ENCODE results near the gene SMIM45. TPM values are rescaled to one million over a fixed set of nuclear protein-coding genes. Genes with fewer than 3 reads are reported as not detected.

The SMIM45 gene

GRCh38 chr22:42001121-42001520 lies 49.2 kb downstream of the SMIM45 start:
- no peak overlapping the region for H3K4me3 Mint-ChIP-seq
- no peak overlapping the region for H3K27ac Mint-ChIP-seq

GRCh38 chr22:42001706-42002105 lies 49.8 kb downstream of the SMIM45 start:
- Mint-ChIP-seq H3K27me3 (ENCODE audit: low read depth) (no peaks in the 10 kb centered on the region), H3K36me3 (ENCODE audit: low read depth) (peaks cover 13% of the 10 kb centered on the region), H3K4me1 (ENCODE audit: low read depth) (peaks cover 15% of the 10 kb centered on the region), H3K4me3 (no peak overlapping the region), H3K27ac (no peak overlapping the region), H3K9me3 (peaks cover 26% of the 10 kb centered on the region)
- DNase-seq, result no peak
- intact Hi-C loops (cut with micrococcal nuclease), result no loop called here
- CTCF ChIA-PET, result no interaction called here

More at GRCh38 chr22:42001121-42001520, 49.2 kb downstream of the SMIM45 start:
- H3K27me3 Mint-ChIP-seq (ENCODE audit: low read depth), result no peaks in the 10 kb centered on the region
- H3K36me3 Mint-ChIP-seq (ENCODE audit: low read depth), result peaks cover 13% of the 10 kb centered on the region
- intact Hi-C loops (cut with micrococcal nuclease), result no loop called here
- no peak for DNase-seq
- H3K4me1 Mint-ChIP-seq (ENCODE audit: low read depth), result peaks cover 15% of the 10 kb centered on the region
- CTCF ChIA-PET, result no interaction called here
- H3K9me3 Mint-ChIP-seq, result peaks cover 23% of the 10 kb centered on the region

GRCh38 chr22:42007922-42008321 lies 56.0 kb downstream of the SMIM45 start:
- CTCF ChIA-PET, result no interaction called here

More at GRCh38 chr22:42007922-42008321, 56.0 kb downstream of the SMIM45 start:
- H3K9me3 Mint-ChIP-seq, result peaks cover 18% of the 10 kb centered on the region
- H3K27me3 Mint-ChIP-seq (ENCODE audit: low read depth), result peaks cover 6% of the 10 kb centered on the region
- no peak for DNase-seq
- peaks cover 2% of the 10 kb centered on the region for H3K36me3 Mint-ChIP-seq (ENCODE audit: low read depth)
- no peak overlapping the region for H3K4me3 Mint-ChIP-seq
- intact Hi-C loops (cut with micrococcal nuclease), result loop anchor here (5.0 kb wide), 1 partner anchor 39 kb away; no protein-coding TSS in a partner anchor
- H3K27ac Mint-ChIP-seq, result no peak overlapping the region
- H3K4me1 Mint-ChIP-seq (ENCODE audit: low read depth), result no peaks in the 10 kb centered on the region

Other genes starting within 250 kb of the SMIM45 start
- 10 to 100 TPM; 17.0 to 19.3 TPM for gene CCDC134, start 151.5 kb upstream of the SMIM45 start, total RNA-seq
- gene SREBF2, start 119.0 kb upstream of the SMIM45 start, total RNA-seq, result 100 to 1,000 TPM; 143 to 147 TPM
- 1 to 10 TPM; 1.7 to 1.8 TPM for gene SHISA8, start 37.1 kb upstream of the SMIM45 start, total RNA-seq
- gene TNFRSF13C, start 25.3 kb upstream of the SMIM45 start, total RNA-seq, result 1 to 10 TPM; 3.2 to 3.8 TPM
- 100 to 1,000 TPM in 1 of 2 experiments, 10 to 100 TPM in 1; 95.4 to 110 TPM for gene CENPM, start 5.0 kb upstream of the SMIM45 start, total RNA-seq
- 1 to 10 TPM; 1.0 to 1.5 TPM for gene SEPTIN3, start 17.3 kb downstream of the SMIM45 start, total RNA-seq
- gene WBP2NL, start 46.6 kb downstream of the SMIM45 start, total RNA-seq, result under 1 TPM; 0.50 to 0.74 TPM
- 10 to 100 TPM; 14.6 to 15.9 TPM for gene NAGA, start 118.7 kb downstream of the SMIM45 start, total RNA-seq
- gene PHETA2, start 122.1 kb downstream of the SMIM45 start, total RNA-seq, result under 1 TPM; 0.74 to 0.86 TPM
- gene SMDT1, start 127.5 kb downstream of the SMIM45 start, total RNA-seq, result 10 to 100 TPM; 50.2 to 56.2 TPM
- gene NDUFA6, start 138.6 kb downstream of the SMIM45 start, total RNA-seq, result 100 to 1,000 TPM; 122 to 126 TPM
- gene CYP2D6, start 178.7 kb downstream of the SMIM45 start, total RNA-seq, result 1 to 10 TPM in 1 of 2 experiments, under 1 TPM in 1; 0.89 to 1.4 TPM